A549 (cell line): ENCODE data around the gene PRSS12.

Experiments
- MYC ChIP-seq: IDR thresholded peaks from 2 replicates; pipeline ENCODE4 v1.6.1; 2012; ENCODE audit warnings: mild to moderate bottlenecking, inconsistent platforms, low read length, improper control_type of control experiment, borderline replicate concordance
- POLR2A ChIP-seq: IDR thresholded peaks from 2 replicates; pipeline ENCODE4 v1.6.1; 2012; ENCODE audit warnings: mild to moderate bottlenecking, low read length
- TF ChIP-seq, protein P1 (sequence below): fragments of 450-650 bp; IDR thresholded peaks from 2 replicates; pipeline ENCODE4 v1.6.1; 2014; ENCODE audit warnings: antibody characterized with exemption
- TF ChIP-seq, protein P2 (sequence below): fragments of >200 bp; sonication (Bioruptor Twin); formaldehyde crosslinking; IDR thresholded peaks from 3 replicates; pipeline ENCODE4 v1.5.1; 2016
- TF ChIP-seq, protein P3 (sequence below): fragments of >200 bp; sonication (Bioruptor Twin); formaldehyde crosslinking; IDR thresholded peaks from 3 replicates; pipeline ENCODE4 v1.6.1; 2016

DNA sequence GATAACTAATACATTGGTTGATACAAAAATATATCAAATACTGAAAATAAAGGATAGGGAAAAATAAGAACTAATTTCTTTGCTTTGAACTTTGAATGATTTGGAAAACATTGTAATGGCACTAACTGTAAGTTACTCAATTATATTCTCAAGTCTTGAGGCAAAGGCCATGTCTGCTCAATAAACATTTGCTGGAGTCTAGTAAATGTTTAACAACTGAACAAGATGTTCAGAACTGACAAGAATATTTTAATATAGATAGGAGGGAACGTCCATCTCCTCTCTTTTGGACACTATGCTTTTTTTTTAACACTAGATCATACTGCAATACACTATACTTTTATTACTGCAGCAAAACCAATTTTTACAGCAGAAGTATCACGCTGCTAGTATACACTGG, 76.2 kb downstream of the PRSS12 start:
- TF ChIP-seq, protein P1, sequence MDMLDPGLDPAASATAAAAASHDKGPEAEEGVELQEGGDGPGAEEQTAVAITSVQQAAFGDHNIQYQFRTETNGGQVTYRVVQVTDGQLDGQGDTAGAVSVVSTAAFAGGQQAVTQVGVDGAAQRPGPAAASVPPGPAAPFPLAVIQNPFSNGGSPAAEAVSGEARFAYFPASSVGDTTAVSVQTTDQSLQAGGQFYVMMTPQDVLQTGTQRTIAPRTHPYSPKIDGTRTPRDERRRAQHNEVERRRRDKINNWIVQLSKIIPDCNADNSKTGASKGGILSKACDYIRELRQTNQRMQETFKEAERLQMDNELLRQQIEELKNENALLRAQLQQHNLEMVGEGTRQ = no peak
- TF ChIP-seq, protein P2, sequence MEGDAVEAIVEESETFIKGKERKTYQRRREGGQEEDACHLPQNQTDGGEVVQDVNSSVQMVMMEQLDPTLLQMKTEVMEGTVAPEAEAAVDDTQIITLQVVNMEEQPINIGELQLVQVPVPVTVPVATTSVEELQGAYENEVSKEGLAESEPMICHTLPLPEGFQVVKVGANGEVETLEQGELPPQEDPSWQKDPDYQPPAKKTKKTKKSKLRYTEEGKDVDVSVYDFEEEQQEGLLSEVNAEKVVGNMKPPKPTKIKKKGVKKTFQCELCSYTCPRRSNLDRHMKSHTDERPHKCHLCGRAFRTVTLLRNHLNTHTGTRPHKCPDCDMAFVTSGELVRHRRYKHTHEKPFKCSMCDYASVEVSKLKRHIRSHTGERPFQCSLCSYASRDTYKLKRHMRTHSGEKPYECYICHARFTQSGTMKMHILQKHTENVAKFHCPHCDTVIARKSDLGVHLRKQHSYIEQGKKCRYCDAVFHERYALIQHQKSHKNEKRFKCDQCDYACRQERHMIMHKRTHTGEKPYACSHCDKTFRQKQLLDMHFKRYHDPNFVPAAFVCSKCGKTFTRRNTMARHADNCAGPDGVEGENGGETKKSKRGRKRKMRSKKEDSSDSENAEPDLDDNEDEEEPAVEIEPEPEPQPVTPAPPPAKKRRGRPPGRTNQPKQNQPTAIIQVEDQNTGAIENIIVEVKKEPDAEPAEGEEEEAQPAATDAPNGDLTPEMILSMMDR = no peak
- TF ChIP-seq MYC (no peak), POLR2A (no peak)
- TF ChIP-seq, protein P3, sequence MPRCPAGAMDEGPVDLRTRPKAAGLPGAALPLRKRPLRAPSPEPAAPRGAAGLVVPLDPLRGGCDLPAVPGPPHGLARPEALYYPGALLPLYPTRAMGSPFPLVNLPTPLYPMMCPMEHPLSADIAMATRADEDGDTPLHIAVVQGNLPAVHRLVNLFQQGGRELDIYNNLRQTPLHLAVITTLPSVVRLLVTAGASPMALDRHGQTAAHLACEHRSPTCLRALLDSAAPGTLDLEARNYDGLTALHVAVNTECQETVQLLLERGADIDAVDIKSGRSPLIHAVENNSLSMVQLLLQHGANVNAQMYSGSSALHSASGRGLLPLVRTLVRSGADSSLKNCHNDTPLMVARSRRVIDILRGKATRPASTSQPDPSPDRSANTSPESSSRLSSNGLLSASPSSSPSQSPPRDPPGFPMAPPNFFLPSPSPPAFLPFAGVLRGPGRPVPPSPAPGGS = no peak
